Endothelial cell of umbilical vein (primary cell): Measurements from ENCODE around the gene SPACA6. TPM values are rescaled to one million over a fixed set of nuclear protein-coding genes. Genes with fewer than 3 reads are reported as not detected.

Source experiments
- BruUV-seq: library from RNA; stranded (reverse); fragments of 400-500 nt; replicated peaks from 2 replicates; lab custom pipeline; 2021; lab: Mats Ljungman, UMichigan
- CTCF ChIA-PET: fragments of 300-600, 350-600 bp; sonication (Branson Sonifier 250); formaldehyde crosslinking; loops from one replicate; lab custom pipeline; 2021; ENCODE audit warnings: antibody characterized with exemption, inconsistent platforms; lab: Charles Lee
- POLR2A ChIA-PET: fragments of 300-600, 350-600 bp; sonication (Branson Sonifier 250); formaldehyde crosslinking; loops from one replicate; lab custom pipeline; 2021; ENCODE audit warnings: antibody characterized with exemption, inconsistent platforms; lab: Charles Lee
- DNase-seq: peaks from one replicate; pipeline ENCODE4 v3.0.0-alpha.2; 2011; ENCODE audit warnings: low read depth, low spot score
- FAIRE-seq: peaks from 2 replicates; lab custom pipeline; 2011; peaks lifted over from hg19 to GRCh38; lab: Jason Lieb, UNC
- H2AFZ ChIP-seq: 2 replicates; pipeline ENCODE4 v1.6.0; 2012; ENCODE audit warnings: low read depth, low read length, control low read depth, inconsistent platforms
- H3K27ac ChIP-seq: 2 replicates; pipeline ENCODE4 v1.5.1; 2011; ENCODE audit warnings: low read depth, mild to moderate bottlenecking, control low read depth, low read length, moderate library complexity; ENCODE audit not compliant: insufficient read depth
- H3K27me3 ChIP-seq, 2 experiments: 2 replicates each; pipeline versions ENCODE4 v1.6.0 to v1.6.1; 2011; ENCODE audit warnings: low read length in 2 of 2, mixed read lengths in 1 of 2; ENCODE audit not compliant: control insufficient read depth in 2 of 2, insufficient read depth in 2 of 2
- H3K36me3 ChIP-seq, 2 experiments: 2 replicates in 1 of 2; 3 replicates in 1 of 2; pipeline ENCODE4 v1.5.1; 2011; ENCODE audit warnings: low read length in 2 of 2, mild to moderate bottlenecking in 1 of 2, moderate library complexity in 1 of 2; ENCODE audit not compliant: control insufficient read depth in 2 of 2, insufficient read depth in 2 of 2; ENCODE audit errors: extremely low read depth in 1 of 2
- H3K4me1 ChIP-seq: 3 replicates; pipeline ENCODE4 v1.5.1; 2011; ENCODE audit warnings: mild to moderate bottlenecking, low read length; ENCODE audit not compliant: control insufficient read depth, insufficient read depth; ENCODE audit errors: extremely low read depth
- H3K4me2 ChIP-seq: 2 replicates; pipeline ENCODE4 v1.6.1; 2011; ENCODE audit warnings: low read length, control low read depth, mixed read lengths; ENCODE audit not compliant: insufficient read depth
- H3K4me3 ChIP-seq, 3 experiments: fragments of 200-600 bp in 1 of 3; sonication (generic), shearing (Covaris generic) in 1 of 3; replicated peaks in 1 of 3; 2 replicates each; pipeline ENCODE4 v1.5.1; 2011 to 2016; ENCODE audit warnings: control low read depth in 3 of 3, low read length in 3 of 3, mild to moderate bottlenecking in 2 of 3, inconsistent platforms in 1 of 3, low read depth in 1 of 3, moderate library complexity in 1 of 3; ENCODE audit not compliant: insufficient read depth in 1 of 3
- H3K79me2 ChIP-seq: 2 replicates; pipeline ENCODE4 v1.6.0; 2012; ENCODE audit warnings: low read length, inconsistent platforms; ENCODE audit not compliant: control insufficient read depth, insufficient read depth
- H3K9ac ChIP-seq: replicated peaks from 2 replicates; pipeline ENCODE3; 2011; ENCODE audit warnings: low read length, control low read depth; ENCODE audit not compliant: insufficient read depth; ENCODE audit errors: extremely low read depth
- H3K9me1 ChIP-seq: replicated peaks from 3 replicates; pipeline ENCODE4 v1.6.0; 2011; ENCODE audit warnings: mild to moderate bottlenecking, low read length; ENCODE audit not compliant: control insufficient read depth, insufficient read depth; ENCODE audit errors: extremely low read depth
- H3K9me3 ChIP-seq: replicated peaks from 2 replicates; pipeline ENCODE4 v1.5.1; 2012; ENCODE audit warnings: low read length, inconsistent platforms; ENCODE audit not compliant: control insufficient read depth, insufficient read depth
- H4K20me1 ChIP-seq: replicated peaks from 2 replicates; pipeline ENCODE3; 2011; ENCODE audit warnings: mild to moderate bottlenecking, low read length; ENCODE audit not compliant: control insufficient read depth, insufficient read depth; ENCODE audit errors: extremely low read depth
- CTCF ChIP-seq, 2 donors: IDR thresholded peaks; 1 replicate in 1 of 2; 2 replicates in 1 of 2; pipeline ENCODE4 v1.5.1; 2011; ENCODE audit warnings: low read length in 2 of 2, mild to moderate bottlenecking in 2 of 2, moderate library complexity in 2 of 2, control low read depth in 1 of 2, inconsistent platforms in 1 of 2, low read depth in 1 of 2; ENCODE audit not compliant: insufficient read depth in 1 of 2; ENCODE audit errors: extremely low read depth in 1 of 2
- EZH2 ChIP-seq: IDR thresholded peaks from 2 replicates; pipeline ENCODE4 v1.6.1; 2012; ENCODE audit warnings: borderline replicate concordance, low read depth, mild to moderate bottlenecking, moderate library complexity, low read length, inconsistent platforms; ENCODE audit not compliant: severe bottlenecking
- FOS ChIP-seq: IDR thresholded peaks from 2 replicates; pipeline ENCODE4 v1.6.1; 2011; ENCODE audit warnings: mild to moderate bottlenecking, low read length, moderate library complexity, borderline replicate concordance; ENCODE audit not compliant: insufficient read depth
- GATA2 ChIP-seq: IDR thresholded peaks from 2 replicates; pipeline ENCODE4 v1.7.0; 2011; ENCODE audit warnings: low read depth, mild to moderate bottlenecking, moderate library complexity, mixed read lengths, low read length; ENCODE audit not compliant: insufficient read length, insufficient read depth
- JUN ChIP-seq: IDR thresholded peaks from 2 replicates; pipeline ENCODE4 v1.6.1; 2011; ENCODE audit warnings: borderline replicate concordance, low read depth; ENCODE audit not compliant: insufficient read length, insufficient read depth
- MYC ChIP-seq: IDR thresholded peaks from one replicate; pipeline ENCODE4 v1.6.1; 2011; ENCODE audit warnings: mild to moderate bottlenecking, low read depth, low read length
- POLR2A ChIP-seq: IDR thresholded peaks from 2 replicates; pipeline ENCODE4 v1.6.1; 2012; ENCODE audit warnings: low read depth, mild to moderate bottlenecking, control low read depth, low read length
- POLR2AphosphoS5 ChIP-seq: IDR thresholded peaks from 2 replicates; pipeline ENCODE4 v1.6.1; 2012; ENCODE audit warnings: low read depth, mild to moderate bottlenecking, control low read depth, low read length, moderate library complexity; ENCODE audit not compliant: insufficient read depth
- dilution Hi-C: fragments of 300-500 bp; cut with MboI; formaldehyde crosslinking; loops from one replicate; pipeline ENCODE4 v1.15.0; 2019; ENCODE audit warnings: low sequenced_read_pairs; ENCODE audit not compliant: extremely low pct_ligation_motif_present
- intact Hi-C: fragments of 100-400 bp; cut with micrococcal nuclease; formaldehyde crosslinking; loops from one replicate; pipeline ENCODE4 v1.10.0; 2022
- polyA plus RNA-seq, 4 experiments: library from polyadenylated mRNA; depleted of rRNA in 3 of 4; stranded (reverse) in 3 of 4; unstranded in 1 of 4; fragments of >200 nt; gene quantifications; 2 replicates each; pipeline versions ENCODE4 v1.2.1 to v1.2.3, GENCODE V29; 2011 to 2012; ENCODE audit warnings: missing spikeins in 1 of 4
- total RNA-seq: library from RNA; stranded (reverse); gene quantifications from 2 replicates; pipeline ENCODE4 v1.2.3, GENCODE V29; 2021
- TF ChIP-seq, protein P1 (sequence below): IDR thresholded peaks from 2 replicates; pipeline ENCODE4 v1.6.1; 2011; ENCODE audit not compliant: insufficient read depth, insufficient read length

The SPACA6 gene
- total and polyA plus RNA-seq, 2 donors (not counting 3 experiments of a cell fraction or from before 2014, with no cell fraction given) = 11.9 to 41.1 TPM

GRCh38 chr19:51651216-51651846 lies 41.8 kb upstream of the SPACA6 start:
- Histone ChIP-seq H3K27ac (no peak overlapping the region), H3K36me3 (no peaks in the 10 kb centered on the region), H3K79me2 (no peaks in the 10 kb centered on the region), H3K4me3 (no peak overlapping the region), H3K27me3 (no peaks in the 10 kb centered on the region), H4K20me1 (no peaks in the 10 kb centered on the region), H3K9me3 (no peaks in the 10 kb centered on the region), H3K4me2 (no peak overlapping the region), H3K9ac (no peak overlapping the region), H2AFZ (no peak overlapping the region), H3K9me1 (no peaks in the 10 kb centered on the region), H3K4me1 (no peaks in the 10 kb centered on the region)
- DNase-seq (no peak), FAIRE-seq (no peak)
- no peak for TF ChIP-seq POLR2A
- no peak for TF ChIP-seq GATA2
- TF ChIP-seq, protein P1, sequence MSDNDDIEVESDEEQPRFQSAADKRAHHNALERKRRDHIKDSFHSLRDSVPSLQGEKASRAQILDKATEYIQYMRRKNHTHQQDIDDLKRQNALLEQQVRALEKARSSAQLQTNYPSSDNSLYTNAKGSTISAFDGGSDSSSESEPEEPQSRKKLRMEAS = no peak
- no peak for TF ChIP-seq JUN
- no peak for TF ChIP-seq POLR2AphosphoS5
- TF ChIP-seq CTCF (IDR thresholded peaks at IDR 0.05; ENCODE audit: extremely low read depth in 1 of 2, insufficient read depth in 1 of 2, low read depth in 1 of 2, low read length in 2 of 2) = no peak
- TF ChIP-seq FOS = no peak
- TF ChIP-seq EZH2 = no peak
- no peak for TF ChIP-seq MYC
- CTCF ChIA-PET = interaction anchor here (2.0 kb wide), 1 partner anchor 10 kb away, joined by 6 read pairs; no protein-coding TSS in a partner anchor
- dilution Hi-C loops (no loop called here), intact Hi-C loops (no loop called here)
- POLR2A ChIA-PET = no interaction called here
- no TSS peak for BruUV-seq
